ENCODE data around the gene METTL17. TPM values are rescaled to one million over a fixed set of nuclear protein-coding genes. Genes with fewer than 3 reads are reported as not detected.

The METTL17 gene
- total RNA-seq, 1 donor from 2014 or later = 39.7 TPM

- DNase-seq (ENCODE audit: low spot score) = no peak
These were observed 53.7 kb downstream of the METTL17 start for GRCh38 chr14:21043387-21043973.

- no peak for DNase-seq (ENCODE audit: low spot score)
These were observed 54.3 kb downstream of the METTL17 start for GRCh38 chr14:21043974-21044618.

Other genes with a start within 250 kb of the METTL17 start
- gene EDDM3A, start 244.1 kb upstream of the METTL17 start, total RNA-seq (ENCODE audit: insufficient read depth, low replicate concordance) = not detected
- gene EDDM3B, start 221.6 kb upstream of the METTL17 start, total RNA-seq (ENCODE audit: insufficient read depth, low replicate concordance) = 1.9 TPM
- gene RNASE6, start 208.7 kb upstream of the METTL17 start, total RNA-seq (ENCODE audit: insufficient read depth, low replicate concordance) = 18.3 TPM
- gene RNASE1, start 187.1 kb upstream of the METTL17 start, total RNA-seq (ENCODE audit: insufficient read depth, low replicate concordance) = 227 TPM
- 0.96 TPM for gene RNASE3, start 98.6 kb upstream of the METTL17 start, total RNA-seq (ENCODE audit: insufficient read depth, low replicate concordance)
- gene RNASE2, start 34.5 kb upstream of the METTL17 start, total RNA-seq (ENCODE audit: insufficient read depth, low replicate concordance) = 1.4 TPM
- not detected for gene SLC39A2, start 9.3 kb downstream of the METTL17 start, total RNA-seq (ENCODE audit: insufficient read depth, low replicate concordance)
- gene NDRG2, start 35.1 kb downstream of the METTL17 start, total RNA-seq (ENCODE audit: insufficient read depth, low replicate concordance) = 40.2 TPM
- not detected for gene TPPP2, start 40.2 kb downstream of the METTL17 start, total RNA-seq (ENCODE audit: insufficient read depth, low replicate concordance)
- gene RNASE13, start 44.8 kb downstream of the METTL17 start, total RNA-seq (ENCODE audit: insufficient read depth, low replicate concordance) = not detected
- 4.1 TPM for gene RNASE7, start 52.4 kb downstream of the METTL17 start, total RNA-seq (ENCODE audit: insufficient read depth, low replicate concordance)
- not detected for gene RNASE8, start 67.8 kb downstream of the METTL17 start, total RNA-seq (ENCODE audit: insufficient read depth, low replicate concordance)
- gene ARHGEF40, start 80.3 kb downstream of the METTL17 start, total RNA-seq (ENCODE audit: insufficient read depth, low replicate concordance) = 63.8 TPM
- gene ZNF219, start 108.7 kb downstream of the METTL17 start, total RNA-seq (ENCODE audit: insufficient read depth, low replicate concordance) = 43.3 TPM
- gene TMEM253, start 111.1 kb downstream of the METTL17 start, total RNA-seq (ENCODE audit: insufficient read depth, low replicate concordance) = not detected
- 8.4 TPM for gene OR5AU1, start 166.1 kb downstream of the METTL17 start, total RNA-seq (ENCODE audit: insufficient read depth, low replicate concordance)